UCSD-AML1 (cell line): ENCODE results near the gene GORASP2.

Experiments used
- DNase-seq: peaks from one replicate; lab custom pipeline; 2025; ENCODE audit not compliant: unreplicated experiment; lab: John Stamatoyannopoulos, UW

The GORASP2 gene

DNA sequence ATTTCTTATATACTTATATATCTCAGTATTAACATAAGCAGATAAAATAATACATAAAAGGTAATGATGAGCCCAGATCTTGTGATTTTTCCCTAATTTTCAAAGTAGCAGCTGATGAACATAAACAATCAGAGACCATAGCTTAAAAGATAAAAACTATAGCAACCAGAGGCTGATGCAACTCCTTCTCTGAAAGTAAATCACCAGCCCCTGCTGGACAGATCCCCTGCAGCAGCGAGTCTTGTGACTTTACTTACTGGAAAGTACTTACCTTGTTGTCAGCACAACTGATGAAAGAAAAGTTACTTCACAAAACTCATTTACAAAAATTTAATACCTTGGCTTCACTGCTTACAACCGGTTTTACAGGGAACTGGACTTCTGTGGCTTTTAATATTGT, 67.3 kb downstream of the GORASP2 start:
- no peak for DNase-seq

DNA sequence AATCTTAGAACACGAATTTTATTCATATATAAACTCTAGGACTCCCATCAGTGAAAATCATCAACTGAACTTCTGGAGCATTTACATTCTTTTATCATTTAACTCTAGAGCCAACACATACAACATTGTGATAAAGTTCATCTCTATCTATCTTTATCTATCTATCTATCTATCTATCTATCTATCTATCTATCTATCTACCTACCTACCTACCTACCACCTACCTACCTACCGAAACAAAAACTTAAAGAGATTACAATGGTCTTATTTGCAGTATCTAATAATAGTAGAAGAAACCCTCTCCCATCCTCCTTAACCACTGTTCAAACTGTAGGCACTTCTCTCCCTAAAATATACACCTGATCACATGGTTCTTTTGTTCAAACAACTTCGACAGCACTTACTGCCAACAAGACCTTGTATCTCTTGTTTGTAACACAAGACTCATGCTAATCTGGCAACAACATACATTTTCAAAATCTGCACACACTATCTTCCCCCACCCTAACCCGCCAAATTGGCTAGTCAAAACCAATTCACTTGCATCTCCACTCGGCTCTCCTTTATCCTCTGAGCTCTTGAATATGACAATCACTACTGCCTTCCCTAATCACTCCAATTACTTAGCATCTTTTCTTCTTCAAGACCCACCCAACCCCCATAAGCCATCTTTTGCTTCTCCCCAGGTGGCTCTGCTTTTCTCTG, 69.0 kb downstream of the GORASP2 start:
- no peak for DNase-seq

DNA sequence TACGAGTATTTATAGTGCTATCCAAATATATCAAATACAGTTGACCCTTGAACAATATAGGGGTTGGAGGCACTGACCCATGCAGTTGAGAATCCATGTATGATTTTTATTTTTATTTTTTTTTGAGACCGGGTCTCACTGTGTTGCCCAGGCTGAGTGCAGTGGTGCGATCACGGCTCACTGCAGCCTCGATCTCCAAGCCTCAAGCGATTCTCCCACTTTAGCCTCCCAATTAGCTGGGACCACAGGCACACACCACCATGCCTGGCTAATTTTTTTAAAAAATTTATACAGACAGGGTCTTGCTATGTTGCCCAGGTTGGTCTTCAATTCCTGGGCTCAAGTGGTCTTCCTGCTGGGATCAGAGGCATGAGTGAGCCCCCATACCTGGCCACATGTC, 70.6 kb downstream of the GORASP2 start:
- DNase-seq: no peak

DNA sequence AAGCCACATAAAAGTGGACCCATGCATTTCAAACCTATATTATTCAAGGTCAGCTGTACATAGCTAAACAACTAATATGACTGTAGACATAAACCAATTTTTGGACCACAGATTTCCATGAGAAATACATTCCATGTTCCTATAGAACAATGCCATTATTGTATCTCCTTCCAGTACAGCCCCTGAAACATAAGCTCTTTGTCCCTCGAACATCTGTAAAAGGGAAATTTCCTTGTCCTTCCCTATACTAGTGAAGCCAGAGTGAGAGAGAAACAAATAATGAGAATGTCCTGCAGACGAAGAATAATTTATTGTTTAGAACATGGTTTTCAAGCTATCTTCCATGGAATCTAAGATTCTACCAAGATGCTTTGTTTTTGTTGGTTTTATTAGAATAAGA, 75.3 kb downstream of the GORASP2 start:
- DNase-seq: no peak

DNA sequence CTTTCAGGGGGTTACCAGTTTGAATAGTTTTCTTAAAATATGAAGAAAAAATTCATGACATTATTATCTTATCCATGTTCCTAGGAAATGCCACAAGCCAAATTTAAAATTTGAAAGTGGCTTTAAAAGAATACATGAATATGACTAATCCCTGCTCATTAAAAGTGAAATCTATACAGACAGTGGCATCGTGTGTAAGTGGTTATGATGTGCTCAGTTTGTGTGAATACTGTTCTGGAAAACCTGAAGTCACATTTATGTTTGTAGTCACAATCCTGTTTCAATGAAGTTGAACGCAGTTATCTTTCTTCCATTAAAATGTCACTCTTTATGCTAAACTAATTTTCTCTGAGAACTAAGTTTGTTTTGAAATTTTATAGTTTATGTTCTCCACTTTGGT, 75.8 kb downstream of the GORASP2 start:
- no peak for DNase-seq

DNA sequence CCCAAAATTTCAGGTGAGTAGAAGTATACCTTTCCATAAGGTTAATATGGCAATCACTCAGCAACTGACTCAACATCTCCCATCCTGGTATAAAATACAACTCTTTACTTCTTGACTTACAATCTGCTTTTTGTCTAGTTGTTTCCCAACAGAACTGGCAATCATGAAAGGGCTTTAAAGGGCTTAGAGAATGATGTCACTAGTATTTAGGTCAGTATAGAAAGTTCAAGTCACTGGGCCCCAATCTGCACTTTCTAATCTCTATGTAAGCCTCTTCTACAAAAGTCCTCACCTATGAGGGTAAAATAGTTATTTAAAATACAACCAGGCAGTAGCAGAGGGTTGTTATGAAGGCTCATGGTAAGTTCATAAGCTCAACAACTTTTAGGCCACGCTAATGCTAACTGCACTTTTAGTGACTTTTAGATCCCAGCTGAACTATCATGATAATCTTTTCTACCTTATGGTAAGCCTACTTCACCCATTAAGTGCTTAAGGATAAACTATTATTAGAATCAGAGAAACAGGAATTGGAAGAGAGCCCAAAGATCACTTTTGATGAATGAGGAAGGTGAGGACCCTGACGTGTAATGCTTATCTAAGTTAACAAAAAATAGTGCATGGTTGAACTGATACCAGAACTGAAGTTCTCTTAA, 79.6 kb downstream of the GORASP2 start:
- DNase-seq: no peak

DNA sequence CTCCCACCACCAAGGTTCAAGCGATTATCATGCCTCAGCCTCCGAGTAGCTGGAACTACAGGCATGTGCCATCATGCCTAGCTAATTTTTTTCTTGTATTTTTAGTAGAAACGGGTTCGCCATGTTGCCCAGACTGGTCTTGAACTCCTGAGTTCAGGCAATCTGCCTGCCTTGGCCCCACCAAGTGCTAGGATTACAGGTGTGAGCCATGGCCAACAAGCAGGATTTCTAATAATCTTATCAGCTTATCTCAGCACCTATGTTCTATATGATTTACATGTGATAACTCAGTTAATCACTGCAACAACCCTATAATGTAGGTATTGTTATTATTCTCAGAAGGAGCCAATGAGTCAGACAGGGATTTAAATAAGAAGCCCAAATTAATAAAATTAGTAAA, 80.3 kb downstream of the GORASP2 start:
- DNase-seq: no peak

DNA sequence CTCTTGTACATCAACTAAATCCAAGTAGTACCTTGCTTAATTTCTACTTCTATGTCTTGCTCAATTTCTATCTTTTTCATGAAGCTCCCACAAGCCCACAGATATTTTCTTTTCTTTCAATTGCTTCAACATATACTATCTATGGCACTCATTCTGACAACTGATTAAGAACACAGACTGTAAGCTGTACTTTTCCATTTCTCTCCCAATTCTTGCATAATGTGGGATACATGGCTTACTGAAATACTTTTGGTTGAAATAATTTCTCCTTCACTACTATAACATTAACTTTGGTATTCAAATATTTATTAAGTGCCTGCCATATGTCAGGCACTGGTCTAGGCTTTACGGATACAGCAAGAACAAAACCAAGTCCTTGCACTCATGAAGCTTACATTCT, 84.8 kb downstream of the GORASP2 start:
- no peak for DNase-seq

DNA sequence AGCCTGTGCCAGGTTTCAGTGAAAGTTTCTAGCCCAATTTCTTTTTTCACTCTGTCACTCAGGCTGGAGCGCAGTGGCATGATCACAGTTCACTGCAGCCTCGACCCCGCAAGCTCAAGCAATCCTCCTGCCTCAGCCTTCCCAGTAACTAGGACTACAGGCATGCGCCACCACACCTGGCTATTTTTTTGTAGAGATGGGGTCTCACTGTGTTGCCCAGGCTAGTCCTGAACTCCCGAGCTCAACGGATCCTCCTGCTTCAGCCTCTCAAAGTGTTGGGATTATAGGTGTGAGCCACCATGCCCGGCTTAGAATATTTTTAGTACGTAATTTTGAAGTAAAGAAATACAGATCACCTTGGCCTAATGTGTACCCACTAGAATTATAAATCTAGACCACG, 87.1 kb downstream of the GORASP2 start:
- no peak for DNase-seq
